WERI-Rb-1 (cell line): ENCODE measurements around the gene CHST11.

Source experiments
- DNase-seq: peaks from one replicate; pipeline ENCODE4 v3.0.0-alpha.2; 2020
- H3K27ac ChIP-seq: fragments of 250-450 bp; sonication (Bioruptor Pico); 2 replicates; pipeline ENCODE4 v1.5.1; 2020; ENCODE audit warnings: mild to moderate bottlenecking, moderate library complexity
- H3K27me3 ChIP-seq: fragments of 250-450 bp; sonication (Bioruptor Pico); 2 replicates; pipeline ENCODE4 v1.5.1; 2021; ENCODE audit warnings: mild to moderate bottlenecking, low read depth, moderate library complexity; ENCODE audit not compliant: insufficient read depth, severe bottlenecking
- H3K36me3 ChIP-seq: fragments of 250-450 bp; sonication (Bioruptor Pico); 2 replicates; pipeline ENCODE4 v1.5.1; 2020; ENCODE audit warnings: mild to moderate bottlenecking, moderate library complexity
- H3K4me3 ChIP-seq: 2 replicates; pipeline ENCODE4 v1.5.1; 2011; ENCODE audit warnings: low read depth, mild to moderate bottlenecking, control low read depth, low read length
- H3K9me3 ChIP-seq: fragments of 250-450 bp; sonication (Bioruptor Pico); 2 replicates; pipeline ENCODE4 v1.5.1; 2021; ENCODE audit warnings: mild to moderate bottlenecking, moderate library complexity; ENCODE audit not compliant: severe bottlenecking
- TF ChIP-seq, protein P1 (sequence below): IDR thresholded peaks from 2 replicates; pipeline ENCODE4 v1.5.1; 2011; ENCODE audit warnings: low read depth, mild to moderate bottlenecking, control low read depth, inconsistent platforms, low read length

CHST11 gene

GRCh38 chr12:104547235-104547634 is 90.5 kb downstream of the CHST11 start:
- DNase-seq: no peak
- Histone ChIP-seq H3K27me3 (no peaks in the 10 kb centered on the region), H3K27ac (no peak overlapping the region), H3K36me3 (no peaks in the 10 kb centered on the region), H3K4me3 (no peak overlapping the region), H3K9me3 (no peaks in the 10 kb centered on the region)
- TF ChIP-seq, protein P1, sequence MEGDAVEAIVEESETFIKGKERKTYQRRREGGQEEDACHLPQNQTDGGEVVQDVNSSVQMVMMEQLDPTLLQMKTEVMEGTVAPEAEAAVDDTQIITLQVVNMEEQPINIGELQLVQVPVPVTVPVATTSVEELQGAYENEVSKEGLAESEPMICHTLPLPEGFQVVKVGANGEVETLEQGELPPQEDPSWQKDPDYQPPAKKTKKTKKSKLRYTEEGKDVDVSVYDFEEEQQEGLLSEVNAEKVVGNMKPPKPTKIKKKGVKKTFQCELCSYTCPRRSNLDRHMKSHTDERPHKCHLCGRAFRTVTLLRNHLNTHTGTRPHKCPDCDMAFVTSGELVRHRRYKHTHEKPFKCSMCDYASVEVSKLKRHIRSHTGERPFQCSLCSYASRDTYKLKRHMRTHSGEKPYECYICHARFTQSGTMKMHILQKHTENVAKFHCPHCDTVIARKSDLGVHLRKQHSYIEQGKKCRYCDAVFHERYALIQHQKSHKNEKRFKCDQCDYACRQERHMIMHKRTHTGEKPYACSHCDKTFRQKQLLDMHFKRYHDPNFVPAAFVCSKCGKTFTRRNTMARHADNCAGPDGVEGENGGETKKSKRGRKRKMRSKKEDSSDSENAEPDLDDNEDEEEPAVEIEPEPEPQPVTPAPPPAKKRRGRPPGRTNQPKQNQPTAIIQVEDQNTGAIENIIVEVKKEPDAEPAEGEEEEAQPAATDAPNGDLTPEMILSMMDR: no peak

- TF ChIP-seq, protein P1: no peak
- Histone ChIP-seq H3K27me3 (no peaks in the 10 kb centered on the region), H3K27ac (no peak overlapping the region), H3K4me3 (no peak overlapping the region), H3K9me3 (no peaks in the 10 kb centered on the region), H3K36me3 (no peaks in the 10 kb centered on the region)
- no peak for DNase-seq
These were observed 93.2 kb downstream of the CHST11 start for GRCh38 chr12:104549815-104550480.

GRCh38 chr12:104551313-104551931 is 94.7 kb downstream of the CHST11 start:
- Histone ChIP-seq H3K4me3 (no peak overlapping the region), H3K27ac (no peak overlapping the region), H3K27me3 (no peaks in the 10 kb centered on the region), H3K9me3 (no peaks in the 10 kb centered on the region), H3K36me3 (no peaks in the 10 kb centered on the region)
- DNase-seq: no peak
- TF ChIP-seq, protein P1: no peak

DNA sequence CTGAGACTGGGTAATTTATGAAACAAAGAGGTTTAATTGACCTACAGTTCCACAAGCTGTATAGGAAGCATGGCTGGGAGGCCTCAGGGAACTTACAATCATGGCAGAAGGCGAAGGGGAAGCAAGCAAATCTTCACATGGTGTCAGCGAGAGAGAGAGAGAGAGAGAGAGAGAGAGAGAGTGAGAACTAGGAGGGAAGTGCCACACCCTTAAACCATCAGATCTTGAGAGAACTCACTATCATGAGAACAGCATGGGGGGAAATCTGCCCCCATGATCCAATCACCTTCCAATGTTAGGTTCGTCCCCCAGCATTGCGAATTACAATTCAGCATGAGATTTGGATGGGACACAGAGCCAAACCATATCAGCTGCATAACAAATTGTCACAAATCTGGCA is 96.7 kb downstream of the CHST11 start:
- TF ChIP-seq, protein P1: no peak
- Histone ChIP-seq H3K4me3 (no peak overlapping the region), H3K36me3 (no peaks in the 10 kb centered on the region), H3K27ac (no peak overlapping the region), H3K9me3 (no peaks in the 10 kb centered on the region), H3K27me3 (no peaks in the 10 kb centered on the region)
- no peak for DNase-seq

DNA sequence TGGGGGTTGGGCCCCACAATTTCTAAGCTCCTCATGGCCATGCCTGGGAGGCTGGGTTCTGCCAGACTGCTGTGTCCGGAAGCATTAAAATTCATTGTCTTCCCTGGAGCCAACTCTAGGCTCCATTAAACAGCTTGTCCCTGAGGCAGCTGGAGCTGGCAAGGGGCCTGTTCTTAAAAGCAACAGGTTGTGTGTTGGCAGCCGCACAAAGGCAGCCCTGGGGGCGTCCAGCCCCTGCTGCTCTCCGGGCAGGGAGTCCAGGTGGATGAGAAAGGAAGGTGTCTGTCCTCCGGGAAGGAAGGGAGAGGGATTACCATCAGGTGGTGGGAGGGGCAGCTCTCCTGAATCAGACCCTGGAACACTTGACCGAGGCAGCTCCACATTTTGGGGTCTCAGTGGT is 98.9 kb downstream of the CHST11 start:
- TF ChIP-seq, protein P1: no peak

More for the DNA sequence above, 98.9 kb downstream of the CHST11 start:
- Histone ChIP-seq H3K27ac (no peak overlapping the region), H3K27me3 (no peaks in the 10 kb centered on the region), H3K9me3 (no peaks in the 10 kb centered on the region), H3K36me3 (no peaks in the 10 kb centered on the region), H3K4me3 (no peak overlapping the region)
- no peak for DNase-seq
